Sigmoid colon (tissue), 4 donors: Measurements from ENCODE around the gene CABP4.

Source experiments
- EP300 ChIP-seq, 4 donors: sonication (generic); formaldehyde crosslinking; IDR thresholded peaks; one replicate each; pipeline ENCODE4 v1.6.1; 2017; ENCODE audit warnings: antibody characterized with exemption in 4 of 4
- POLR2A ChIP-seq, 2 donors: fragments of 450-650 bp; IDR thresholded peaks; one replicate each; pipeline ENCODE4 v1.6.1; 2016; ENCODE audit warnings: antibody characterized with exemption in 2 of 2, mild to moderate bottlenecking in 2 of 2, moderate library complexity in 2 of 2
- POLR2AphosphoS5 ChIP-seq, 4 donors: sonication (generic); formaldehyde crosslinking; IDR thresholded peaks; one replicate each; pipeline ENCODE4 v1.6.1; 2017; ENCODE audit warnings: antibody characterized with exemption in 4 of 4
- TF ChIP-seq, protein P1 (sequence below), 4 experiments: fragments of 450-650 bp in 3 of 4; fragments of 200-600 bp in 1 of 4; IDR thresholded peaks; one replicate each; pipeline ENCODE4 v1.5.1; 2016 to 2019; ENCODE audit warnings: antibody characterized with exemption in 4 of 4, mild to moderate bottlenecking in 3 of 4, moderate library complexity in 2 of 4

DNA sequence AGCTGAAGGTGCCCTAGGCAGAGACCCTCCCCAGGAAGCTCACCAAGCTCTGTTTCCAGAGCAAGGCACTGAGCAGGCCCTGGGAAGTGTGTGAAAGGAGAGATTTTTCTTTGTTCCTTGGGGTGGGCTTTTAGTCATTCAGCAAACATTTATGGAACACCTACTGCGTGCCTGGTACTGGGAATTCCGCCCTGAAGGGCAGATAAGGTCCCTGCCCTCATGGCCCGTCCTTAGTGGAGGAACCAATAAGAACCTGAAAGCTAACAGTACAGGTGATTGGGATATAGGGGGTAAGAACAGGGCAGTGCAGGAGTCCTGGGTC, 10.0 kb downstream of the CABP4 start:
- TF ChIP-seq, protein P1, sequence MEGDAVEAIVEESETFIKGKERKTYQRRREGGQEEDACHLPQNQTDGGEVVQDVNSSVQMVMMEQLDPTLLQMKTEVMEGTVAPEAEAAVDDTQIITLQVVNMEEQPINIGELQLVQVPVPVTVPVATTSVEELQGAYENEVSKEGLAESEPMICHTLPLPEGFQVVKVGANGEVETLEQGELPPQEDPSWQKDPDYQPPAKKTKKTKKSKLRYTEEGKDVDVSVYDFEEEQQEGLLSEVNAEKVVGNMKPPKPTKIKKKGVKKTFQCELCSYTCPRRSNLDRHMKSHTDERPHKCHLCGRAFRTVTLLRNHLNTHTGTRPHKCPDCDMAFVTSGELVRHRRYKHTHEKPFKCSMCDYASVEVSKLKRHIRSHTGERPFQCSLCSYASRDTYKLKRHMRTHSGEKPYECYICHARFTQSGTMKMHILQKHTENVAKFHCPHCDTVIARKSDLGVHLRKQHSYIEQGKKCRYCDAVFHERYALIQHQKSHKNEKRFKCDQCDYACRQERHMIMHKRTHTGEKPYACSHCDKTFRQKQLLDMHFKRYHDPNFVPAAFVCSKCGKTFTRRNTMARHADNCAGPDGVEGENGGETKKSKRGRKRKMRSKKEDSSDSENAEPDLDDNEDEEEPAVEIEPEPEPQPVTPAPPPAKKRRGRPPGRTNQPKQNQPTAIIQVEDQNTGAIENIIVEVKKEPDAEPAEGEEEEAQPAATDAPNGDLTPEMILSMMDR (IDR thresholded peaks at IDR 0.05) = no peak
- no peak for TF ChIP-seq POLR2A (IDR thresholded peaks at IDR 0.05)
- no peak for TF ChIP-seq EP300 (IDR thresholded peaks at IDR 0.05)
- TF ChIP-seq POLR2AphosphoS5 (IDR thresholded peaks at IDR 0.05) = no peak
